Measurements from ENCODE around the gene DERA.

DNA sequence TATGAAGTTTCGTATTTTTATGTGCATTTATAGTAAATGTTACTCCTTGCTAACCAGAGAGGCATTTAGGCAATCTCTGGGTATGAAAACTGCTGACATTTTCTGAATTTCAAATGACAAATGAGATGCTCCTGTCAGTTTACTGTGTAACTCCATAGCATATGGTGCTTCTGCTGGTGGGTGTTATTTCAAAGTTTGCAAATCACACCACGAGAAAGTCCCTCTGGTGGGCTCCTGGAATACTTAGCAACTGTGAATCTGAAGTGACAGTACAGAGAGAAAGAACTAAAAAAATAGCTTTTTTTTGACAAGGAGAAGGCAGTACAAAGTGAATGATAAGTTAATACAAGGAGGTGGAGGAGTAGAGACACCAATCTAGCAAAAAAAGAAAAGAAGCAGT, 161.5 kb downstream of the DERA start:
- TF ChIP-seq, protein P1, sequence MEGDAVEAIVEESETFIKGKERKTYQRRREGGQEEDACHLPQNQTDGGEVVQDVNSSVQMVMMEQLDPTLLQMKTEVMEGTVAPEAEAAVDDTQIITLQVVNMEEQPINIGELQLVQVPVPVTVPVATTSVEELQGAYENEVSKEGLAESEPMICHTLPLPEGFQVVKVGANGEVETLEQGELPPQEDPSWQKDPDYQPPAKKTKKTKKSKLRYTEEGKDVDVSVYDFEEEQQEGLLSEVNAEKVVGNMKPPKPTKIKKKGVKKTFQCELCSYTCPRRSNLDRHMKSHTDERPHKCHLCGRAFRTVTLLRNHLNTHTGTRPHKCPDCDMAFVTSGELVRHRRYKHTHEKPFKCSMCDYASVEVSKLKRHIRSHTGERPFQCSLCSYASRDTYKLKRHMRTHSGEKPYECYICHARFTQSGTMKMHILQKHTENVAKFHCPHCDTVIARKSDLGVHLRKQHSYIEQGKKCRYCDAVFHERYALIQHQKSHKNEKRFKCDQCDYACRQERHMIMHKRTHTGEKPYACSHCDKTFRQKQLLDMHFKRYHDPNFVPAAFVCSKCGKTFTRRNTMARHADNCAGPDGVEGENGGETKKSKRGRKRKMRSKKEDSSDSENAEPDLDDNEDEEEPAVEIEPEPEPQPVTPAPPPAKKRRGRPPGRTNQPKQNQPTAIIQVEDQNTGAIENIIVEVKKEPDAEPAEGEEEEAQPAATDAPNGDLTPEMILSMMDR (conservative IDR thresholded peaks at IDR 0.05; ENCODE audit: low read depth, low read length), result no peak
- TF ChIP-seq EZH2 (IDR thresholded peaks at IDR 0.05; ENCODE audit: borderline replicate concordance, low read depth, low read length, poor library complexity, severe bottlenecking), result no peak

All from A673 (cell line).